GM23338 (cell line): ENCODE measurements around the gene PCSK6. TPM values are rescaled to one million over a fixed set of nuclear protein-coding genes. Genes with fewer than 3 reads are reported as not detected.

Experiments
- ATAC-seq: fragments of 200-7000 bp; cut with Tn5 transposase; 3 replicates; pipeline ENCODE4 v1.9.1; 2020
- DNase-seq: peaks from one replicate; pipeline ENCODE4 v3.0.0-alpha.2; 2015; ENCODE audit warnings: low spot score
- H2AFZ ChIP-seq: fragments of 200-600 bp; sonication (generic); 2 replicates; pipeline ENCODE4 v1.8.0; 2016; ENCODE audit warnings: antibody characterized with exemption, mild to moderate bottlenecking, moderate library complexity
- H3F3A ChIP-seq: fragments of 200-600 bp; sonication (generic); replicated peaks from 2 replicates; pipeline ENCODE4 v1.8.0; 2017; ENCODE audit warnings: antibody characterized with exemption, mixed run types, low read depth
- H3K27ac ChIP-seq: fragments of 200-600 bp; sonication (generic); 2 replicates; pipeline ENCODE4 v1.6.1; 2016; ENCODE audit warnings: low read depth
- H3K27me3 ChIP-seq: fragments of 200-600 bp; sonication (generic); 2 replicates; pipeline ENCODE4 v1.8.0; 2016; ENCODE audit warnings: mild to moderate bottlenecking, mixed run types, moderate library complexity; ENCODE audit not compliant: insufficient read depth
- H3K36me3 ChIP-seq: fragments of 200-600 bp; sonication (generic); 2 replicates; pipeline ENCODE4 v1.8.0; 2016; ENCODE audit warnings: mild to moderate bottlenecking; ENCODE audit not compliant: insufficient read depth
- H3K4me1 ChIP-seq: fragments of 200-600 bp; sonication (generic); 2 replicates; pipeline ENCODE4 v1.8.0; 2016; ENCODE audit warnings: mild to moderate bottlenecking, moderate library complexity; ENCODE audit not compliant: insufficient read depth
- H3K4me2 ChIP-seq: fragments of 200-600 bp; sonication (generic); 2 replicates; pipeline ENCODE4 v1.7.1; 2017; ENCODE audit warnings: mixed run types
- H3K4me3 ChIP-seq: fragments of 200-600 bp; sonication (generic); 2 replicates; pipeline ENCODE4 v1.6.1; 2016; ENCODE audit warnings: mixed run types
- H3K79me2 ChIP-seq: fragments of 200-600 bp; sonication (generic); replicated peaks from 2 replicates; pipeline ENCODE4 v1.8.0; 2017; ENCODE audit warnings: mild to moderate bottlenecking; ENCODE audit not compliant: insufficient read depth
- H3K9me2 ChIP-seq: fragments of 200-600 bp; sonication (generic); 2 replicates; pipeline ENCODE4 v1.8.0; 2017; ENCODE audit not compliant: insufficient read depth
- H4K20me1 ChIP-seq: fragments of 200-600 bp; sonication (generic); replicated peaks from 2 replicates; pipeline ENCODE4 v1.8.0; 2017; ENCODE audit warnings: mild to moderate bottlenecking; ENCODE audit not compliant: insufficient read depth
- H3K27ac Mint-ChIP-seq: 2 replicates; pipeline ENCODE4 v1.8.0; 2020; ENCODE audit warnings: inconsistent platforms, mild to moderate bottlenecking, moderate library complexity, mixed read lengths
- H3K27me3 Mint-ChIP-seq: 3 replicates; pipeline ENCODE4 v1.8.0; 2022; ENCODE audit warnings: low read depth, mild to moderate bottlenecking, moderate library complexity, mixed read lengths, inconsistent platforms; ENCODE audit not compliant: insufficient read depth, poor library complexity
- H3K36me3 Mint-ChIP-seq: 3 replicates; pipeline ENCODE4 v1.8.0; 2021; ENCODE audit warnings: low read depth, mild to moderate bottlenecking, inconsistent platforms, moderate library complexity, mixed read lengths
- H3K4me1 Mint-ChIP-seq: 3 replicates; pipeline ENCODE4 v1.8.0; 2020; ENCODE audit warnings: mild to moderate bottlenecking, inconsistent platforms, mixed read lengths
- H3K4me3 Mint-ChIP-seq: 3 replicates; pipeline ENCODE4 v1.8.0; 2021; ENCODE audit warnings: moderate library complexity, mild to moderate bottlenecking, inconsistent platforms, mixed read lengths
- H3K9me3 Mint-ChIP-seq: 3 replicates; pipeline ENCODE4 v1.8.0; 2020; ENCODE audit warnings: moderate library complexity, mild to moderate bottlenecking, inconsistent platforms, mixed read lengths
- CREB1 ChIP-seq: fragments of 250-450 bp; sonication (Bioruptor Pico); IDR thresholded peaks from 2 replicates; pipeline ENCODE4 v1.5.0; 2020; ENCODE audit warnings: low read depth, mild to moderate bottlenecking, moderate library complexity
- CTCF ChIP-seq, 2 experiments: fragments of 200-600 bp in 1 of 2; sonication (generic) in 1 of 2; conservative IDR thresholded peaks; 2 replicates each; pipeline versions ENCODE4 v1.5.1 to v1.6.1; 2016 to 2017; ENCODE audit warnings: antibody characterized with exemption in 2 of 2, low read depth in 2 of 2, mild to moderate bottlenecking in 2 of 2, moderate library complexity in 1 of 2
- ETS1 ChIP-seq: IDR thresholded peaks from 2 replicates; pipeline ENCODE4 v1.6.1; 2016; ENCODE audit warnings: antibody characterized with exemption
- EZH2 ChIP-seq: fragments of 200-600 bp; sonication (generic); IDR thresholded peaks from one replicate; pipeline ENCODE4 v1.8.0; 2017; ENCODE audit warnings: antibody characterized with exemption, mild to moderate bottlenecking, low read depth; ENCODE audit not compliant: unreplicated experiment
- EZH2phosphoT487 ChIP-seq: fragments of 200-600 bp; sonication (generic); IDR thresholded peaks from one replicate; pipeline ENCODE4 v1.8.1; 2018; ENCODE audit warnings: antibody characterized with exemption; ENCODE audit not compliant: unreplicated experiment
- JUNB ChIP-seq: IDR thresholded peaks from one replicate; pipeline ENCODE4 v1.6.1; 2016; ENCODE audit warnings: antibody characterized with exemption; ENCODE audit not compliant: unreplicated experiment
- NANOG ChIP-seq: IDR thresholded peaks from 2 replicates; pipeline ENCODE4 v1.6.1; 2016; ENCODE audit warnings: antibody characterized with exemption, borderline replicate concordance
- POLR2AphosphoS5 ChIP-seq: IDR thresholded peaks from 2 replicates; pipeline ENCODE4 v1.6.1; 2016; ENCODE audit warnings: antibody characterized with exemption, low read depth
- REST ChIP-seq: IDR thresholded peaks from one replicate; pipeline ENCODE4 v1.6.1; 2018; ENCODE audit warnings: antibody characterized with exemption; ENCODE audit not compliant: unreplicated experiment
- STAT1 ChIP-seq: IDR thresholded peaks from one replicate; pipeline ENCODE4 v1.6.1; 2016; ENCODE audit warnings: antibody characterized with exemption; ENCODE audit not compliant: unreplicated experiment
- ZNF114 ChIP-seq: fragments of 250-450 bp; sonication (Bioruptor Pico); IDR thresholded peaks from 2 replicates; pipeline ENCODE4 v1.5.0; 2020; ENCODE audit warnings: mild to moderate bottlenecking, moderate library complexity
- ZNF331 ChIP-seq: fragments of 250-450 bp; sonication (Bioruptor Pico); IDR thresholded peaks from 2 replicates; pipeline ENCODE4 v1.5.0; 2020; ENCODE audit warnings: low read depth, mild to moderate bottlenecking, moderate library complexity
- ZNF462 ChIP-seq: fragments of 250-450 bp; sonication (Bioruptor Pico); IDR thresholded peaks from 2 replicates; pipeline ENCODE4 v1.5.0; 2020; ENCODE audit warnings: mild to moderate bottlenecking, moderate library complexity
- polyA plus RNA-seq: library from polyadenylated mRNA; unstranded; fragments of >200 nt; fragmentation: Nextera tagmentation; extraction: Ambion mirVana; gene quantifications from 2 replicates; pipeline ENCODE4 v1.2.1, GENCODE V29; 2016
- total RNA-seq: library from RNA; depleted of rRNA; stranded (reverse); fragments of >200 nt; shearing (Covaris generic); gene quantifications from 2 replicates; pipeline ENCODE4 v1.2.3, GENCODE V29; 2014

Gene PCSK6
- total and polyA plus RNA-seq, 2 experiments from 2014 or later: 1.7 to 6.7 TPM

- Histone ChIP-seq H3K4me1 (no peaks in the 10 kb centered on the region), H3K36me3 (no peaks in the 10 kb centered on the region), H3K4me3 (no peak overlapping the region), H3F3A (no peaks in the 10 kb centered on the region), H3K27ac (no peak overlapping the region), H2AFZ (no peak overlapping the region), H3K27me3 (no peaks in the 10 kb centered on the region), H4K20me1 (no peaks in the 10 kb centered on the region), H3K9me2 (no peaks in the 10 kb centered on the region), H3K79me2 (no peaks in the 10 kb centered on the region), H3K4me2 (no peak overlapping the region)
- TF ChIP-seq EZH2 (no peak), CREB1 (CRISPR knock-in tag) (no peak), ZNF462 (CRISPR knock-in tag) (no peak), CTCF (conservative IDR thresholded peaks at IDR 0.05; ENCODE audit: low read depth in 2 of 2) (no peak), JUNB (no peak), ETS1 (no peak), ZNF331 (CRISPR knock-in tag) (no peak), STAT1 (no peak), REST (no peak), POLR2AphosphoS5 (no peak), ZNF114 (CRISPR knock-in tag) (no peak), NANOG (no peak), EZH2phosphoT487 (no peak)
- ATAC-seq: no peak
- Mint-ChIP-seq H3K27ac (no peak overlapping the region), H3K4me1 (peaks cover 5% of the 10 kb centered on the region; the same call in 2 of the 3 replicates), H3K4me3 (no peak overlapping the region), H3K9me3 (no peaks in the 10 kb centered on the region), H3K36me3 (no peaks in the 10 kb centered on the region), H3K27me3 (peaks cover 6% of the 10 kb centered on the region)
- no peak for DNase-seq
Observed at GRCh38 chr15:101474983-101475382, 14.5 kb downstream of the PCSK6 start.
